OCI-LY7 (cell line): ENCODE results near the gene CALN1. TPM values are rescaled to one million over a fixed set of nuclear protein-coding genes. Genes with fewer than 3 reads are reported as not detected.
"Not testable (repeated sequence)": the region's sequence is repeated elsewhere in the genome, so short reads cannot be mapped to it uniquely, and the experiment has no call there.

Source experiments
- BruUV-seq: library from RNA; stranded (reverse); fragments of 400-500 nt; replicated peaks from 2 replicates; lab custom pipeline; 2021; lab: Mats Ljungman, UMichigan
- CTCF ChIA-PET: fragments of 300-600 bp; sonication (Branson Sonifier 250); formaldehyde crosslinking; loops from one replicate; lab custom pipeline; 2022; ENCODE audit warnings: antibody characterized with exemption; ENCODE audit not compliant: unreplicated experiment; lab: Charles Lee
- POLR2A ChIA-PET: fragments of 300-600 bp; sonication (Branson Sonifier 250); formaldehyde crosslinking; loops from one replicate; lab custom pipeline; 2022; ENCODE audit warnings: antibody characterized with exemption; lab: Charles Lee
- DNase-seq: peaks from one replicate; pipeline ENCODE4 v3.0.0-alpha.2; 2015; ENCODE audit warnings: low spot score
- H2AFZ ChIP-seq: fragments of 200-600 bp; sonication (generic), shearing (Covaris generic); 2 replicates; pipeline ENCODE4 v1.6.1; 2014; ENCODE audit warnings: mild to moderate bottlenecking, antibody characterized with exemption, low read length, moderate library complexity
- H3K27ac ChIP-seq: fragments of 200-600 bp; sonication (generic); 2 replicates; pipeline ENCODE4 v1.5.1; 2014; ENCODE audit warnings: mixed run types, low read depth, mild to moderate bottlenecking, moderate library complexity, low read length, inconsistent platforms; ENCODE audit not compliant: poor library complexity, severe bottlenecking
- H3K36me3 ChIP-seq: fragments of 200-600 bp; sonication (generic); 2 replicates; pipeline ENCODE4 v1.6.1; 2014; ENCODE audit warnings: mild to moderate bottlenecking, antibody characterized with exemption, low read length, moderate library complexity, mixed read lengths; ENCODE audit not compliant: insufficient read depth
- H3K4me1 ChIP-seq: fragments of 200-600 bp; sonication (generic); 2 replicates; pipeline ENCODE4 v1.5.1; 2014; ENCODE audit warnings: mild to moderate bottlenecking, low read length; ENCODE audit not compliant: insufficient read depth, poor library complexity, severe bottlenecking
- H3K4me2 ChIP-seq: fragments of 200-600 bp; sonication (generic); 2 replicates; pipeline ENCODE4 v1.6.1; 2014; ENCODE audit warnings: mild to moderate bottlenecking, low read length
- H3K4me3 ChIP-seq: fragments of 200-600 bp; sonication (generic); 2 replicates; pipeline ENCODE4 v1.5.1; 2014; ENCODE audit warnings: mild to moderate bottlenecking, low read depth, low read length; ENCODE audit not compliant: poor library complexity, severe bottlenecking
- H3K79me2 ChIP-seq: fragments of 200-600 bp; sonication (generic); 2 replicates; pipeline ENCODE4 v1.6.1; 2016; ENCODE audit warnings: low read depth, mild to moderate bottlenecking, low read length, moderate library complexity, mixed read lengths; ENCODE audit not compliant: insufficient read depth
- H3K9me2 ChIP-seq: fragments of 200-600 bp; sonication (generic); 2 replicates; pipeline ENCODE4 v1.6.1; 2016; ENCODE audit warnings: mild to moderate bottlenecking, low read length, mixed read lengths; ENCODE audit not compliant: insufficient read depth
- H3K9me3 ChIP-seq: fragments of 200-600 bp; sonication (generic); 2 replicates; pipeline ENCODE4 v1.6.1; 2014; ENCODE audit warnings: mild to moderate bottlenecking, mixed run types, low read length, mixed read lengths
- H4K20me1 ChIP-seq: fragments of 200-600 bp; sonication (generic); 2 replicates; pipeline ENCODE4 v1.6.1; 2014; ENCODE audit warnings: mild to moderate bottlenecking, antibody characterized with exemption, low read length, moderate library complexity, mixed read lengths; ENCODE audit not compliant: insufficient read depth
- CTCF ChIP-seq: fragments of 200-600 bp; sonication (generic); conservative IDR thresholded peaks from 2 replicates; pipeline ENCODE4 v1.5.1; 2014; ENCODE audit warnings: mild to moderate bottlenecking, antibody characterized with exemption, low read length, moderate library complexity, mixed read lengths
- EZH2phosphoT487 ChIP-seq: fragments of 200-600 bp; sonication (generic); IDR thresholded peaks from 2 replicates; pipeline ENCODE4 v1.6.1; 2018; ENCODE audit warnings: low read depth, borderline replicate concordance, mild to moderate bottlenecking, mixed run types, antibody characterized with exemption, low read length, moderate library complexity, mixed read lengths
- intact Hi-C: fragments of 100-400 bp; cut with micrococcal nuclease; formaldehyde crosslinking; loops from one replicate; pipeline ENCODE4 v1.10.0; 2022; ENCODE audit not compliant: unreplicated experiment
- total RNA-seq, 2 experiments: library from RNA; depleted of rRNA in 1 of 2; stranded (reverse); fragments of >200 nt in 1 of 2; shearing (Covaris generic) in 1 of 2; gene quantifications; 2 replicates each; pipeline ENCODE4 v1.2.3, GENCODE V29; 2014 to 2022

Gene CALN1
- total RNA-seq, 2 experiments from 2014 or later = not detected

- no TSS peak for BruUV-seq
- ChIA-PET CTCF (no interaction called here), POLR2A (interaction anchor here (1.5 kb wide), 1 partner anchor 9 kb away, joined by 3 read pairs; no protein-coding TSS in a partner anchor)
- H3K4me3 ChIP-seq = no peak overlapping the region
- no peaks in the 10 kb centered on the region for H3K36me3 ChIP-seq
- intact Hi-C loops = no loop called here
- no peaks in the 10 kb centered on the region for H3K9me3 ChIP-seq
- H3K27ac ChIP-seq = no peak overlapping the region
- H2AFZ ChIP-seq = no peak overlapping the region
- no peaks in the 10 kb centered on the region for H3K9me2 ChIP-seq
- H4K20me1 ChIP-seq = no peaks in the 10 kb centered on the region
- no peak overlapping the region for H3K4me2 ChIP-seq
- no peak for DNase-seq
- TF ChIP-seq EZH2phosphoT487 (no peak), CTCF (no peak)
- no peaks in the 10 kb centered on the region for H3K4me1 ChIP-seq
- H3K79me2 ChIP-seq = no peaks in the 10 kb centered on the region
Measured at GRCh38 chr7:72213769-72214168, 198.4 kb downstream of the CALN1 start.

DNA sequence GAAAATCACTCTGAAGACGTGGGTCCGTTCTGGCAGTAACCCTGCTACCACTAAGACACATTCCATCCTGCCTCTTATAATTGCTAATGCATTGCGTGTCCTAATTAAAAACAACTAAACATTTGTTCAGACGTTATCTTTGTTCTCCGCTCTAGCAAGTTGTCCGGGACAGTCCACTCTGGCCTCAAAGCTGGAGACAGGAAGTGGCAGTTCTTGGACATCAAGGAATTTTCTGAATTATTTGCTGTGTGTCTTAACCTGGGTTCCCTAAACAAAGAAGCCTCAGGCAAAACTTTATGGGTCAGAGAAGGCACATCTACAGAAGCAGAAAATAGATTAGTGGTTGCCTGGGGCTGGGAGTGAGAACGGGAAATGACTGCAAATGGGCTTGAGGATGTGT is 199.1 kb downstream of the CALN1 start:
- Histone ChIP-seq H3K4me3 (no peak overlapping the region), H3K9me2 (no peaks in the 10 kb centered on the region), H4K20me1 (no peaks in the 10 kb centered on the region), H3K27ac (no peak overlapping the region), H3K9me3 (no peaks in the 10 kb centered on the region), H2AFZ (no peak overlapping the region), H3K79me2 (no peaks in the 10 kb centered on the region), H3K4me2 (no peak overlapping the region), H3K4me1 (no peaks in the 10 kb centered on the region), H3K36me3 (no peaks in the 10 kb centered on the region)
- DNase-seq = no peak
- TF ChIP-seq CTCF (no peak), EZH2phosphoT487 (no peak)
- BruUV-seq = no TSS peak
- ChIA-PET POLR2A (no interaction called here), CTCF (no interaction called here)
- intact Hi-C loops = no loop called here

DNA sequence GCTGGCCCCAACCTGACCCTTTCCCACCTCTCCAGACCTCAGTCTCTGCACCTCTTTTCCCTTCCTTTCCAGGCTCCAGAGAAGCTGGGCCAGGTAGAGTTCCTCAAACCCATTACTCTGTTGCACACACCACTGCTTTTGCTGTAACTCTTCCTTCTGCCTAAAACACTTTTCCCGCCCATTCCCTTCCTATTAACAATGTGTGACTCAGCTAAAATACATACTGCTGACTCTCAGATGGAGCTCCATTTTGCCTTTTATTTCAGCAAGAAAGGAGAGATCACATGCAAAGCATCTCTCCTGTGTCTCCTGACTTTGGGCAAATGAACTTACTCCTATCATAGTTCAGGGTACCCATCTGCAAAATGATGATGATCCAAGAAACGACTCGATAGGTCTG is 201.0 kb downstream of the CALN1 start:
- H3K4me2 ChIP-seq = no peak overlapping the region
- ChIA-PET CTCF (no interaction called here), POLR2A (interaction anchor here (0.7 kb wide), 1 partner anchor 168 kb away, joined by 7 read pairs; no protein-coding TSS in a partner anchor)
- intact Hi-C loops = no loop called here
- H3K4me3 ChIP-seq = no peak overlapping the region
- no peak for DNase-seq
- H3K27ac ChIP-seq = no peak overlapping the region
- no TSS peak for BruUV-seq
- H3K9me2 ChIP-seq = no peaks in the 10 kb centered on the region
- no peak overlapping the region for H2AFZ ChIP-seq
- H3K79me2 ChIP-seq = no peaks in the 10 kb centered on the region
- H4K20me1 ChIP-seq = no peaks in the 10 kb centered on the region
- H3K36me3 ChIP-seq = no peaks in the 10 kb centered on the region
- no peaks in the 10 kb centered on the region for H3K9me3 ChIP-seq
- TF ChIP-seq EZH2phosphoT487 = no peak
- no peak for TF ChIP-seq CTCF
- H3K4me1 ChIP-seq = no peaks in the 10 kb centered on the region

DNA sequence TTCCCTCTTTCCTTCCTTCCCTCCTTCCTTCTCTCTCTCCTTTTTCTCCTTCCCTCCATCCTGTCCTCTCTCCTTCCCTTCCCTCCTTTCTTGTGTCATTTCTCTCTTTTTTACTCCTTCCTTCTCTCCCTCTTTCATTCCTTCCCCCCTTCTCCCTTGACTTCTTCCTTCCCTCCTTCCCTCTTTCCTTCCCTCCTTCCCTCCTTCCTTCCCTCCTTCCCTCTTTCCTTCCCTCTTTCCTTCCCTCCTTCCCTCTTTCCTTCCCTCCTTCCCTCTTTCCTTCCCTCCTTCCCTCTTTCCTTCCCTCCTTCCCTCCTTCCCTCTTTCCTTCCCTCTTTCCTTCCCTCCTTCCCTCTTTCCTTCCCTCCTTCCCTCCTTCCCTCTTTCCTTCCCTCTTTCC is 203.1 kb downstream of the CALN1 start:
- H3K4me1 ChIP-seq, BruUV-seq, H3K9me2 ChIP-seq, H3K4me3 ChIP-seq, H3K36me3 ChIP-seq, DNase-seq, H4K20me1 ChIP-seq, H3K9me3 ChIP-seq, POLR2A ChIA-PET, H2AFZ ChIP-seq, H3K27ac ChIP-seq, H3K4me2 ChIP-seq, intact Hi-C loops, CTCF ChIA-PET, H3K79me2 ChIP-seq: not testable (repeated sequence)
